ENCODE measurements around the gene MIB2. TPM values are rescaled to one million over a fixed set of nuclear protein-coding genes. Genes with fewer than 3 reads are reported as not detected.
A peak's percentile ranks its signal among the peaks of the same experiment; 100 is the strongest.
"Not testable (repeated sequence)": the region's sequence is repeated elsewhere in the genome, so short reads cannot be mapped to it uniquely, and the experiment has no call there.

Gene MIB2
- total RNA-seq, 2 experiments from 2014 or later = 40.0 to 42.8 TPM

DNA sequence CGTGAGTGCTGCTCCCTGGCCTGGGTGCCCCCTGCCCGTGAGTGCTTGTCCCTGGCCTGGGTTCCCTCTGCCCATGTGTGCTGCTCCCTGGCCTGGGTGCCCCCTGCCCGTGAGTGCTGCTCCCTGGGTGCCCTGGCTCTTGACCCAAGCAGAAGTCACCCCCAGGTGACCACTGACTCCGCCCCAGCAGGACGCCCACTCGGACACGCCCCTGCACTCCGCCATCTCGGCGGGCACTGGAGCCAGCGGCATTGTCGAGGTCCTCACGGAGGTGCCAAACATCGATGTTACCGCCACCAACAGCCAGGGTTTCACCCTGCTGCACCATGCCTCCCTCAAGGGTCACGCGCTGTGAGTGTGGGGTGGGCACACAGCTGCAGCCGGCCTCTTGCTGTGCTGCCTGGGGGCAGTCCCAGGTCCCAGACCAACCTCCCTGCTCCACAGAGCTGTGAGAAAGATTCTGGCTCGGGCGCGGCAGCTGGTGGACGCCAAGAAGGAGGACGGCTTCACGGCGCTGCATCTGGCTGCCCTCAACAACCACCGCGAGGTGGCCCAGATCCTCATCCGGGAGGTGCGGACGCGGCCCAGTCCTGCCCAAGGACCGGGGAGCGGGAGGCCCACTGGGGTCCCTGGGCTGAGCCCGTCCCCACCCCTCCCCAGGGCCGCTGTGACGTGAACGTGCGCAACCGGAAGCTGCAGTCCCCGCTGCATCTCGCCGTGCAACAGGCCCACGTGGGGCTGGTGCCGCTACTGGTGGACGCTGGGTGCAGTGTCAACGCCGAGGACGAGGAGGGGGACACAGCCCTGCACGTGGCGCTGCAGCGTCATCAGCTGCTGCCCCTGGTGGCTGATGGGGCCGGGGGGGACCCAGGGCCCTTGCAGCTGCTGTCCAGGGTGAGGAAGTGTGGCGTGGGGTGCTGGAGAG is 12.8 kb downstream of the MIB2 start:
- Mint-ChIP-seq H3K36me3 (ENCODE audit: low read depth) (peaks cover 2% of the 10 kb centered on the region), H3K27ac (peak overlapping the region; percentile 9), H3K9me3 (no peaks in the 10 kb centered on the region), H3K4me3 (peak overlapping the region; percentile 5), H3K4me1 (peaks cover 7% of the 10 kb centered on the region), H3K27me3 (peaks cover 4% of the 10 kb centered on the region)
- DNase-seq = no peak
- ChIA-PET POLR2A (interaction anchor here (0.6 kb wide), 1 partner anchor 26 kb away, joined by 3 read pairs; no protein-coding TSS in a partner anchor), CTCF (interaction anchor here (0.9 to 1.8 kb wide), 5 partner anchors 8 to 77 kb away, joined by 3 to 6 read pairs (median 3); partner anchors contain the start of gene MIB2)

DNA sequence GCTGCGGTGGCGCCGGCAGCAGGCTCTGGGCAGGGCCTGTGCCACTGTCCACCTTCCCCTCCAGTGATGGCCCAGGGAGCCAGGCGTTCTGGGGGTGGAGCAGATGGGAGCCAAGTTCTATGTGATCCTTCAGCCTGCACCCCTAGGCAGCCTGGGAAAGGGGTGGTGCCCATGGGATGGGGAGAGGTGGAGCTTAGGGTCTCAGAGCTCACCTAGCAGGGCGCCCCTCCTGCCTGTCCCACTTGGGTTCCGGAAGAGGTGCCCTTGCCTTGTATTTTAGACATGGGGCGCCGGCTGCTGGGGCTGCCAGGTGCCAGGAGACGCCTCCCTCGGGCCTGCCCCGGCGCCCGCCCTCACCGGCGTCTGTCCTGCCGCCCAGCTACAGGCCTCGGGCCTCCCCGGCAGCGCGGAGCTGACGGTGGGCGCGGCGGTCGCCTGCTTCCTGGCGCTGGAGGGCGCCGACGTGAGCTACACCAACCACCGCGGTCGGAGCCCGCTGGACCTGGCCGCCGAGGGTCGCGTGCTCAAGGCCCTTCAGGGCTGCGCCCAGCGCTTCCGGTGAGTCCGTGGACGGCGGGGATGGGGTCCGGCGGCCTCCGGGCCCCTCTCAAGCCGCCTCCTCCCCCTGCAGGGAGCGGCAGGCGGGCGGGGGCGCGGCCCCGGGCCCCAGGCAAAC is 13.6 kb downstream of the MIB2 start:
- Mint-ChIP-seq H3K9me3 (no peaks in the 10 kb centered on the region), H3K4me3 (peak overlapping the region; percentile 5), H3K4me1 (peaks cover 7% of the 10 kb centered on the region), H3K36me3 (ENCODE audit: low read depth) (peaks cover 2% of the 10 kb centered on the region), H3K27me3 (peaks cover 4% of the 10 kb centered on the region), H3K27ac (peak overlapping the region; percentile 41)
- ChIA-PET CTCF (interaction anchor here (0.6 to 1.8 kb wide), 7 partner anchors 9 to 255 kb away, joined by 3 to 6 read pairs (median 3); partner anchors contain the start of gene MIB2), POLR2A (interaction anchor here (0.6 kb wide), 1 partner anchor 26 kb away, joined by 3 read pairs; no protein-coding TSS in a partner anchor)
- DNase-seq = peak; percentile 37

DNA sequence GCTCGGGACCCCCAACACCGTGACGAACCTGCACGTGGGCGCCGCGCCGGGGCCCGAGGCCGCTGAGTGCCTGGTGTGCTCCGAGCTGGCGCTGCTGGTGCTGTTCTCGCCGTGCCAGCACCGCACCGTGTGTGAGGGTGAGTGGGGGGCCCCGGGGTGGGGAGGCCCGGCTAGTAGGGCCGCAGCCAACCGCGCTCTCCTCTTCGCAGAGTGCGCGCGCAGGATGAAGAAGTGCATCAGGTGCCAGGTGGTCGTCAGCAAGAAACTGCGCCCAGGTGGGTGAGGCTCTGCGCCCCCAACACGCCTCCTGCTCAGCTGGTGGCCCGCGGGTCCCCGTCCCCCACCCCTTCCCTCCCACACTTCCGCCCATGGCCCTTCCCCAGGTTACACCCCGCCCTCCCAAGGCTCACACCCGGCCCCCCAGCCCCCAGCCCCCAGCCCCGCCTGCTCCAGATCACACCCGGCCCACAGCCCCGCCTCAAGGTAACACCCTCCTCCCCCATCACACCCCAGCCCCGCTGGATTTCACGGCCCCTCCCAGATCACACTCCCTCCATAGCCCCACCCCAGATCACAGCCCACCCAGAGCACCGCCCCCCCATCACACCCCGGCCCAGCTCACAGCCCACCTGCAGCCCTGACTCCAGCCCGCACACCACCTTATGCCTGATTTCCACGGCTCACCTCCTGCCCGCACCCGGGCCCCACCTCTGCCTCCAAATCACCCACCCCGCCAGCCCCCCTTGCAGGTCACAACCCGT is 14.3 kb downstream of the MIB2 start:
- Mint-ChIP-seq H3K4me1 (peaks cover 7% of the 10 kb centered on the region), H3K36me3 (ENCODE audit: low read depth) (peaks cover 2% of the 10 kb centered on the region), H3K9me3 (no peaks in the 10 kb centered on the region), H3K4me3 (peak overlapping the region; percentile 63), H3K27ac (peak overlapping the region; percentile 87), H3K27me3 (peaks cover 4% of the 10 kb centered on the region)
- peak; percentile 69 for DNase-seq
- POLR2A ChIA-PET = no interaction called here
- CTCF ChIA-PET = interaction anchor here (0.6 to 1.8 kb wide), 9 partner anchors 10 to 256 kb away, joined by 3 to 6 read pairs (median 3); partner anchors contain the start of gene MIB2

DNA sequence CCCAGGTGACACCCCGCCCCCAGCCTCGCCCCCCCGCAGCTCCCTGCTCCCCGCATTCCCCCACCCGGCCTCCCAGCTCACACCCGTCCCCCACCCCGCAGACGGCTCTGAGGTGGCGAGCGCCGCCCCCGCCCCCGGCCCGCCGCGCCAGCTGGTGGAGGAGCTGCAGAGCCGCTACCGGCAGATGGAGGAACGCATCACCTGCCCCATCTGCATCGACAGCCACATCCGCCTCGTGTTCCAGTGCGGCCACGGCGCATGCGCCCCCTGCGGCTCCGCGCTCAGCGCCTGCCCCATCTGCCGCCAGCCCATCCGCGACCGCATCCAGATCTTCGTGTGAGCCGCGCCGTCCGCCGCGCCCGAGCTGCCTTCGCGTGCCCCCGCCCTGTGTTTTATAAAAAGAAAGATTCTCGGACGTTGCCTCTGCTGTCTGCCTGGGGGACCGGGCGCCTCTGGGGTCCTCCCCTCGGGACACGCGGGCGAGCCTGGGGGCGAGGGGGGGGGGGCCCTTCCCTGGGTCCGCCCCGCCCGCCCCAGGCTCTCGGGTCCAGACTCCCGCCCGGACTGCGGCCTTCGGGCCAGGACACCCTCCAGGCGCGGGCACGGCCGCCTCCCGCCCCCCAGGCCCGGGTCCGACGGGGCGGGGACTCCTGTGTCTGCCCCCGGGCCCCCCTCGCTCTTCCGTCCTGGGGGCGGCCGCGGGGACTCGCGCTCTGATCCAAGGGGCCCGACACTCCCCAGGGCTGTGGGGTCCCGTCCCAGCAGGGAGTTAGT is 15.1 kb downstream of the MIB2 start:
- peak overlapping the region; percentile 97 for H3K27ac Mint-ChIP-seq
- H3K36me3 Mint-ChIP-seq (ENCODE audit: low read depth) = peaks cover 2% of the 10 kb centered on the region
- CTCF ChIA-PET = interaction anchor here (0.6 to 1.8 kb wide), 7 partner anchors 11 to 454 kb away, joined by 3 to 6 read pairs (median 3); partner anchors contain the start of gene MIB2
- H3K4me1 Mint-ChIP-seq = peaks cover 7% of the 10 kb centered on the region
- peaks cover 4% of the 10 kb centered on the region for H3K27me3 Mint-ChIP-seq
- DNase-seq = peak; percentile 94
- no peaks in the 10 kb centered on the region for H3K9me3 Mint-ChIP-seq
- POLR2A ChIA-PET = no interaction called here
- peak overlapping the region; percentile 74 for H3K4me3 Mint-ChIP-seq

DNA sequence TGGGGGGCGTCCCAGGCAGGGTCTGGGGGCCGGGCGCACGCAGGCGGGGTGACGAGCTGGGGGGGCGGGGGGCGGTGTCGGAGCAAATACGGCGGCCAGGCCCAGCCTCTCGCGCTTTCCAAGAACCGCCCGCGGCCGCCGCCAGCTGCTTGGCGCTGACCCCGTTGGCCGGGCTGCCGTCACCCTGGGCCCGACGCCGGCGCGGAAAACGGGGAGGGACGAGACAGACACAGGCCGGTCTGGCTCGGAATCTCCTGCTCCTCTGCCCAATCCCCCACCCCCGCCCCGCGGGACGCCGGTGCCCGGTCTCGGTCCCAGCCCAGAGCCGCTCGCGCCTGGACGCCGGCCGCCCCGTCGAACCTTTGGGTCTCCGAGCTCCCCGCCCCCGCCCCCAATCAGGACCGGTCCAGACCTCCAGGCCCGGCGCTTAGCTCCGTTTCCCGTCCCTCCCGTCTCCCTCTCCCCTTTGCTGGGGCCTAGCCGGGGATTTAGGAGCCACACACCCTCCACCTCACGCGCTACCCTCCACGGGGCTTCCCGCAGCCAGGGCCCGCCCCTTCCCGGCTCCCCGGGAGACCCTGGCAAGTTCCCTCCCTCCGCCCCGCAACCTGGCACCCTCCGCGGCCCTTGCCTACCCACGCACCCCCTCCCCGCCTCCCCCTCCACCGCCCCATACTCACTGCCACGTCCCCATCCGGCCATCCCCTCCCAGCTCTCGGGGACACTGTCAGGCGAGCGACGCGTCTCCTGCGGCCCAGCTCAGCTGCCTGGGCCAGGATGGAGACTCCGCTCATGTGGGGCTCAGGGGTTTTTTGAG is 15.9 kb downstream of the MIB2 start:
- Mint-ChIP-seq H3K4me3 (no peak overlapping the region), H3K27me3 (peaks cover 4% of the 10 kb centered on the region), H3K36me3 (ENCODE audit: low read depth) (peaks cover 2% of the 10 kb centered on the region), H3K9me3 (no peaks in the 10 kb centered on the region), H3K4me1 (peaks cover 7% of the 10 kb centered on the region), H3K27ac (peak overlapping the region; percentile 78)
- POLR2A ChIA-PET = no interaction called here
- CTCF ChIA-PET = interaction anchor here (0.6 to 1.6 kb wide), 4 partner anchors 16 to 454 kb away, joined by 3 to 4 read pairs (median 3); partner anchors contain the start of gene MIB2
- DNase-seq = no peak

DNA sequence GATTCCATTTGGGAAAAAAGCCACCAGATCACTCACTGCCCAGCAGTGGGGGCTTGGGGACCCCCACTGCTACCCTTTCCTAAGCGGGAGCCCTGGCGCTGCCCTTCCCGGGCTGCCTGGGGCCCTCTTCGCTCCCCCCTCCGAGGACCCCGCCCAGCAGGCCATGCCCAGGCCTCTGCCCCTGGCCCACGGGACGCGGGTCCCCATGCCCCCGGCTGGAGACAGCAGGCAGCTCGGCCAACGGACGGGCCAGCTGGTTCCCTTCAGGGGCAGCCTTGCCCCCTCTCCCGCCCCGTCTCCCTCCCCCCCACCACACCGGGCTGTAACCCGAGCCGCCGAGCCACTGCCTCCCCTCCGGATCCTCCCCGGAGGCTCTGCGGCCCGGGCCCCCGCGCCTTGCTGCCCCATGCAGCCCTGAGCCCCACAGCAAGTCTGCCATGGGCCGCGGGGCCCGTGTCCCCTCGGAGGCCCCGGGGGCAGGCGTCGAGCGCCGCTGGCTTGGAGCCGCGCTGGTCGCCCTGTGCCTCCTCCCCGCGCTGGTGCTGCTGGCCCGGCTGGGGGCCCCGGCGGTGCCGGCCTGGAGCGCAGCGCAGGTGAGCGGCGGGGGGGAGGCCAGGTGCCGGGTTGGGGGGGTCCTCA is 16.6 kb downstream of the MIB2 start, which contains the start of gene MMP23B:
Gene MMP23B, plus strand, starts transcription at position 392 of the 639 bp plus-strand sequence. Its CDS starts 46 bp downstream, at position 438.
- no peak for DNase-seq
- no peaks in the 10 kb centered on the region for H3K9me3 Mint-ChIP-seq
- H3K36me3 Mint-ChIP-seq (ENCODE audit: low read depth) = peaks cover 2% of the 10 kb centered on the region
- POLR2A ChIA-PET = no interaction called here
- peak within 1 kb of the TSS; percentile 78 for H3K27ac Mint-ChIP-seq
- H3K27me3 Mint-ChIP-seq = peaks cover 4% of the 10 kb centered on the region
- CTCF ChIA-PET = interaction anchor here (0.6 kb wide), 1 partner anchor 20 kb away, joined by 3 read pairs; no protein-coding TSS in a partner anchor
- H3K4me3 Mint-ChIP-seq = no peak within 1 kb of the TSS
- H3K4me1 Mint-ChIP-seq = peaks cover 7% of the 10 kb centered on the region

DNA sequence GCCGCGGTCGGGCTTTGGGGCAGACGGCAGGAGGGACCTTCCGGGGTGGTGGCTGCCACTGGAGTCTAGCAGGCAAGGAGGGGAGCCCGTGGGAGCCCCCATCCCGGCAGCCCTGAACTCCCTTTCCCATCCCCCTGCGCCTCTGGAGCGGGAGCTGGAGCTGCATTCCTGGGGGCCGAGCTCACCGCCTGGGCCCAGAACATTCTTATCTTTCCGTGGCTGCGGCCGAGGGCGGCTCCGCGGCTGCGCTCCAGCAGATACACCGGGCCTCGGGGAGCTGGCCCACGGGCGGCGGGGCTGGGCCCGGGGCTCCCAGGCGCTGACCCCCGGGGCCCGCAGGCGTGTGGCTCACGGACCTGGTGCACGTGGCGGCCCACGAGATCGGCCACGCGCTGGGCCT is 18.1 kb downstream of the MIB2 start:
- H3K9me3 Mint-ChIP-seq; H3K4me1 Mint-ChIP-seq; H3K36me3 Mint-ChIP-seq (ENCODE audit: low read depth); CTCF ChIA-PET; H3K27ac Mint-ChIP-seq; DNase-seq; H3K27me3 Mint-ChIP-seq; H3K4me3 Mint-ChIP-seq; POLR2A ChIA-PET: not testable (repeated sequence)

DNA sequence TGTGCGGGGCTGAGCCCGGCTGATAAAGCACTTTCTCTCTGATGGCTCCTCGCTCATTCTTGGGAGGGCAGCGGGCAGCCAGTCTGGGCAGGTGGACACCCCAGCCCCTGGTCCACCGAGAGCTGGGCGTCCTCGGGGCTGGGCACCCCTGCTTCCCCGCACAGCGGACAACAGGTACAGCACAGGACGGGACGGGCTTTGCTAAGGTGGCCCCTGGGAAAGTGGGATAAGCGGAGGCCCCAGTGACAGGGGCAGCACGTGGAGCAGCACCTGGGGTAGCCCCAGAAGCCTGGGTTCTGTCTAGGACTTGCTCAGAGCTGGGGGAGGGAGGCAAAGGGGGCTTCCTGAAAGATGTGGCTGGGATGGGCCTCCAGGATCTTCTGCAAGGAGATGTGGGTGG is 19.3 kb downstream of the MIB2 start:
- H3K27me3 Mint-ChIP-seq, H3K4me1 Mint-ChIP-seq: not testable (repeated sequence)

DNA sequence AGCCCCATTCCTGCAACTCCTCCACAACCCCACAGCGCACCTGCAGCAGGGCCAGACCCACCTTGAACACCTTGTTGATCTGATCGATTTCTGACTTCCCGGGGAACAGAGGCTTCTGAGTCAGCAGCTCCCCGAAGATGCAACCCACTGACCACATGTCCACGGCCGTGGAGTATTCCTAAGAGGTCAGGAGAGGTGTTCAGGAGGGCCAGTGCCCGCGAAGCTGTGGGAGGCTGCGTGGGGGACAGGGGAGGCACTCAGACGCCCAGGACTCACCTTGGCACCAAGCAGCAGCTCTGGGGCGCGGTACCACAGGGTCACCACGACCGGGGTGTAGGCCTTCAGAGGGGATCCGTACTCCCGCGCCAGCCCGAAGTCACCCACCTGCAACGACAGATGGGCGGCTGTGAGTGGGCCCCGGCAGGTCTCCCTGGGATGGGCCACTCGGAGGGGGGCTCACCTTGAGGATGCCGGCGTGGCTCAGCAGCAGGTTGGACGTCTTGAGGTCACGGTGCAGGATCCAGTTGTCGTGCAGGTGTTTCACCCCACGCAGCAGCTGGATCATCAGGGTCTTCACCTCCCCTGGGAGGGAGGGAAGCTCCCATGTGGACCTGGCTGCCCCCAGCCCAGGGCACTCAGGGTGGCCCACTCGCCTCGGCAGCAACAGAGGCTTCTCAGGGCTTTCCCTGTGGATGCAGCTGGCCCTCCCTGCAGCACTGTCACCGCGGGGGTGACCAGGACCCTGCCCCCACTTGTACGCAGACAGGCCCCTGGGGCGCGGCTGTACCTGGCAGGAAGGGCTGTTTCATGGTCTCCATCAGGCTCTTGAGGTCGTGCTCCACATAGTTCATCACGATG is 21.6 kb downstream of the MIB2 start:
- CTCF ChIA-PET; DNase-seq; H3K27ac Mint-ChIP-seq; H3K9me3 Mint-ChIP-seq; POLR2A ChIA-PET; H3K4me1 Mint-ChIP-seq; H3K4me3 Mint-ChIP-seq; H3K36me3 Mint-ChIP-seq (ENCODE audit: low read depth); H3K27me3 Mint-ChIP-seq: not testable (repeated sequence)

More for the DNA sequence above, 19.3 kb downstream of the MIB2 start:
- H3K9me3 Mint-ChIP-seq; H3K27ac Mint-ChIP-seq; CTCF ChIA-PET; H3K4me3 Mint-ChIP-seq; DNase-seq; H3K36me3 Mint-ChIP-seq (ENCODE audit: low read depth); POLR2A ChIA-PET: not testable (repeated sequence)

DNA sequence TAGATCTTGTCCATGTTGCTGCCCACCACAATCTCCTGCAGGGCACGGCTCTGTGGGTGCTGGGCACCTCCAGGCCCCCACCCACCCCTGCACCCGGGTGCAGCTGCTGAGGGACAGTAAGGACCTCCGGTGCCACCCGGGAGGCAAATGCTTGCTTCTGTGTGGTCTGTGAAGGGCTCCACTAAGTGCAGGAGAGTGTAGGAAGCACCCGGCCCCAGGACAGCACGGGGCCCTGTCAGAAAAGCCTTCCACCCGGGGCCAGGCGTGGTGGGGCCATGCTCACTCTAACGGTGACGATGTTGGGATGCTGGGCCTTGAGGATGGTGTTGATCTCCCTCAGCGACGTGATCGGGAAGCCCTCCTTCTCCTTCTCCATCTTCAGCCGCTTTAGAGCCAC is 22.2 kb downstream of the MIB2 start:
- H3K27ac Mint-ChIP-seq; POLR2A ChIA-PET; H3K36me3 Mint-ChIP-seq (ENCODE audit: low read depth); H3K9me3 Mint-ChIP-seq; H3K4me1 Mint-ChIP-seq; H3K27me3 Mint-ChIP-seq; CTCF ChIA-PET; H3K4me3 Mint-ChIP-seq; DNase-seq: not testable (repeated sequence)

All from activated CD4-positive, alpha-beta T cell treated with anti-CD3 and anti-CD28 coated beads, Interleukin-2, amount 10 ng/mL, durations not matched to agents 7 days and 5 days (primary cell).